Measurements from ENCODE around the gene MIXL1.

MIXL1 gene

GRCh38 chr1:226276077-226276682 lies 52.7 kb downstream of the MIXL1 start:
- DNase-seq (ENCODE audit: low read depth in 2 of 2) = no peak

Data from stimulated activated CD8-positive, alpha-beta memory T cell treated with anti-CD3 and anti-CD28 coated beads, Interleukin-7, amount 100 ng/mL, for 4 hours (primary cell).